Measurements from ENCODE around the gene SLC22A23. TPM values are rescaled to one million over a fixed set of nuclear protein-coding genes. Genes with fewer than 3 reads are reported as not detected.

SLC22A23 gene
- total and polyA plus RNA-seq, 7 donors = 8.1 to 18.7 (median 12.0) TPM

DNA sequence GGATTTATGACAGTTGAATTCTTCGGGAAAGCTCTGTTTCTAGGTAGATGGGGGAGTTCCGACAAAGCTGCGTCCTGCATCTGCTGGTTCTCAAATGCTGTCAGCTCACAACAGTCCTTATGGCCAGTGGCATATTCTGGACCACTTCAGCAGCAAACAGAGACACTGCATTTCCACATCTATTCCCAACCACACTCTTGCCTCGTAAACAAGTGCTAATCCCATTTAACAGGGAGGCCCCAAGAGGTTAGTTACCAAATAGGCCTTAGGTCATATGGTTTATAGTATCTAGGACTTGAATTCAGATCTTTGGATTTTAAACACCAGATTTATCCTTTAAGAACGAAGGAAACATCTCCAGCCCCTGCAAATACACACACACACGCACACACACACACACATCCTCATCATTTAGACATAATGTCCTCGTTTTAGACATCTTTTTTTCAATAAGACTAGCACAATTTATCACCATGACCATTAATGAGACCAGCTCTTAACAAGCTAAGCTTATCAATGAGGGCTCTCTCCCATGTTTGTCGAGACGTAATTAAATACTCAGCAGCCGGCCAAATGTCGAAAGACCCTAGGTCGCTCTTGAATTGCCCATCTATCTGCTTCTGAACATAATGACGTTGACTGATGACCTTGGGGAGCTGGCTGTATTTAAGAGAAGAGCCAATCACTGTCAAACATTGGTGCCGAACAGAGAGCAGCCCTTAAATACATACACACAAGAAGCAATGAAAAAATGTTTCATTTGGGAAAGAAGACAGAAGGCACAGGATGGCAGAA is 113.6 kb downstream of the SLC22A23 start:
- WGBS, 2 donors = 90 to 91% methylated on average over 14 of the region's 14 CpGs
- H3K4me1 ChIP-seq = peaks cover 0 to 47% (median 17%) of the 10 kb centered on the region in 4 donors

DNA sequence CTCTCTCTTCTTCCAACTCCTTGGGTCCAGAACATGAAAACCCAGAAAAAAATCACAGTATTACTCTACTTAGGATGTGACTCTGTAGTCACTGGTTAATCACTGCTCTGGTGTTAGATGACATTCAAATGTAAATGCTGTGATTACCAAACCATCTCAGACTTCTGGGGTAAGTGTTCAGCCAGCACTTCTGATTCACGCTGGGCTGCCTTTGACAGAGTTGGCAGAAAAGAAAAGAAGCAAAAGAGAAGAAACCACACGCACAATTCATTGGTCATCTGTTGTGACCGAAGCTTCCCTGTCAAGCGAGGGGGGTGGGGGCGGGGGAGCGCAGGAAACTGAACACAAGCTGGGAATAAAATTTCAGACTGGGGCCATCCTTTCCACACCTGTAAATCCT is 115.4 kb downstream of the SLC22A23 start:
- TF ChIP-seq POLR2A (IDR thresholded peaks at IDR 0.05) = no peak
- peak in 2 of 4 donors; percentile 9 to 15 for TF ChIP-seq POLR2AphosphoS5 (IDR thresholded peaks at IDR 0.05)
- intact Hi-C loops (cut with DNase I) = no loop called here
- no peaks in the 10 kb centered on the region for H3K27me3 ChIP-seq
- no peaks in the 10 kb centered on the region for H3K36me3 ChIP-seq
- DNase-seq = peak; percentile 74
- WGBS, 2 donors = 79 to 86% methylated on average over 6 of the region's 6 CpGs
- no peaks in the 10 kb centered on the region for H3K9me3 ChIP-seq
- H3K4me1 ChIP-seq = peaks cover 0 to 63% (median 27%) of the 10 kb centered on the region in 4 donors
- no peak overlapping the region for H3K4me3 ChIP-seq
- peak overlapping the region in 3 of 4 donors; percentile 26 to 72 (median 36) for H3K27ac ChIP-seq

More for the DNA sequence above, 113.6 kb downstream of the SLC22A23 start:
- Histone ChIP-seq H3K36me3 (no peaks in the 10 kb centered on the region), H3K9me3 (no peaks in the 10 kb centered on the region), H3K27me3 (no peaks in the 10 kb centered on the region), H3K4me3 (no peak overlapping the region), H3K27ac (no peak overlapping the region)
- intact Hi-C loops (cut with DNase I) = no loop called here
- no peak for DNase-seq
- no peak for TF ChIP-seq EP300 (IDR thresholded peaks at IDR 0.05)
- TF ChIP-seq, protein P1, sequence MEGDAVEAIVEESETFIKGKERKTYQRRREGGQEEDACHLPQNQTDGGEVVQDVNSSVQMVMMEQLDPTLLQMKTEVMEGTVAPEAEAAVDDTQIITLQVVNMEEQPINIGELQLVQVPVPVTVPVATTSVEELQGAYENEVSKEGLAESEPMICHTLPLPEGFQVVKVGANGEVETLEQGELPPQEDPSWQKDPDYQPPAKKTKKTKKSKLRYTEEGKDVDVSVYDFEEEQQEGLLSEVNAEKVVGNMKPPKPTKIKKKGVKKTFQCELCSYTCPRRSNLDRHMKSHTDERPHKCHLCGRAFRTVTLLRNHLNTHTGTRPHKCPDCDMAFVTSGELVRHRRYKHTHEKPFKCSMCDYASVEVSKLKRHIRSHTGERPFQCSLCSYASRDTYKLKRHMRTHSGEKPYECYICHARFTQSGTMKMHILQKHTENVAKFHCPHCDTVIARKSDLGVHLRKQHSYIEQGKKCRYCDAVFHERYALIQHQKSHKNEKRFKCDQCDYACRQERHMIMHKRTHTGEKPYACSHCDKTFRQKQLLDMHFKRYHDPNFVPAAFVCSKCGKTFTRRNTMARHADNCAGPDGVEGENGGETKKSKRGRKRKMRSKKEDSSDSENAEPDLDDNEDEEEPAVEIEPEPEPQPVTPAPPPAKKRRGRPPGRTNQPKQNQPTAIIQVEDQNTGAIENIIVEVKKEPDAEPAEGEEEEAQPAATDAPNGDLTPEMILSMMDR (IDR thresholded peaks at IDR 0.05) = no peak
- no peak for TF ChIP-seq POLR2AphosphoS5 (IDR thresholded peaks at IDR 0.05)
- TF ChIP-seq POLR2A (IDR thresholded peaks at IDR 0.05) = no peak

DNA sequence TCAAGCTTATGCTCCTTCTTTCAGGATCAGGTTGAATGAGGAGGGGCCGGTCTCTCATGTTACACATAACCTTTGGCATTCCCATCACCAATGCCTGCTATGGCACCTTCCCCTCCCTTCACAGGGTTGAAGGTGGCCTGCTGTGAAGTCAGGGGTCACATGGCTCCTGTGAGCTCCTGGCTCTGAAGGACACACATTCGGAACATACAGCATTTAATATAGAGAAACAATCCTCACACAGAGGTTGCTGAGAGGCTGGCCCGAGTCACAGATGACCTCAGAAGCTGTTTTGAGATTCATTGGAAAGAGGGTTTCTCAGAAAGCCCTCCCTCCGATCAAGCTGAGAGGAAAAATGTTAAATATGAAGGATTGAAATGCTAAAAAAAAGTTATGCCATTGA is 116.0 kb downstream of the SLC22A23 start:
- H3K27me3 ChIP-seq = no peaks in the 10 kb centered on the region
- no peak overlapping the region for H3K4me3 ChIP-seq
- H3K4me1 ChIP-seq = peaks cover 0 to 58% (median 22%) of the 10 kb centered on the region in 4 donors
- TF ChIP-seq, protein P1 (IDR thresholded peaks at IDR 0.05) = no peak
- TF ChIP-seq POLR2AphosphoS5 (IDR thresholded peaks at IDR 0.05) (no peak), EP300 (IDR thresholded peaks at IDR 0.05) (no peak), POLR2A (IDR thresholded peaks at IDR 0.05) (no peak)
- peak overlapping the region in 3 of 4 donors; percentile 26 to 72 (median 36) for H3K27ac ChIP-seq
- 81 to 86% methylated on average over 4 of the region's 4 CpGs for WGBS, 2 donors
- H3K9me3 ChIP-seq = no peaks in the 10 kb centered on the region
- intact Hi-C loops (cut with DNase I) = no loop called here
- no peak for DNase-seq
- H3K36me3 ChIP-seq = no peaks in the 10 kb centered on the region

DNA sequence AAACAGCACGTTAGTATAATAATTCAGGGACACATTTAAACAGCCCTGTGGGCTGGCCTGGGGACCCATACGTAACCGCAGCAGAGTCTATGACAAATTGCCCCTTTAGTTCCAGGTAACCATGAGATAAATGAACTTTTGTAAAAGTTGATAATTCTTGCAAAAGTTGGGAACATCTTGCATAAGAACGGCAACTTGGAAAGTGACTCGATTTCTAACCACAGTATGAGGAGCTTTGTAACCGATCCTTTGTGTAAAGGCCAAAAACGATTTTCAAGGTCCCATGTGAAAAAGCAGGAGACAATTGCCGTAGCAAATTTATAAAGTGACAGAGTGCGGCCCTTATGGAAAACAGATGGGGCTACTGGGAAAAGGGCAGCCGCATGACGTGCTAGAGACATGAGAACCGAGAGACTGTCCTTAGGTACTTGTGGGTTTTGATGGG is 116.5 kb downstream of the SLC22A23 start:
- H3K4me1 ChIP-seq = peaks cover 0 to 56% (median 21%) of the 10 kb centered on the region in 4 donors

DNA sequence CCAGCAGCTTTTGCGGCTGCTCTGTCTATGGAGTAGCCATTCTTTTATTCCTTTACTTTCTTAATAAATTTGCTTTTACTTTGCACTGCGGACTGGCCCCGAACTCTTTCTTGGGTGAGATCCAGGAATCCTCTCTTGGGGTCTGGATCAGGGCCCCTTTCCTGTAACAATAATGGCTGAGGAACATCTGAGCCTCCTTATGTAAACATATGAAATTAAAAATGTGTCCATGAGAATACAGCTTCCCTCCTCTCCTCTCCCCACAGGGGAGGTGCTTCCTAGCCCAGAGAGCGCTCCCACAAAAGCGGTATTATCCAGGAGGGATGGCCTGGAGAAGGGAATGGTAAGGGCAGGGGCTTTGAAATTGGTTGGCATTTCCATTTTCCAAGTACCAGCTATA is 117.0 kb downstream of the SLC22A23 start:
- Histone ChIP-seq H3K27me3 (no peaks in the 10 kb centered on the region), H3K9me3 (no peaks in the 10 kb centered on the region), H3K27ac (peak overlapping the region in 1 of 4 donors; percentile 19), H3K4me1 (peaks cover 0 to 62% (median 26%) of the 10 kb centered on the region in 4 donors), H3K4me3 (no peak overlapping the region), H3K36me3 (no peaks in the 10 kb centered on the region)
- intact Hi-C loops (cut with DNase I) = no loop called here
- no peak for DNase-seq
- 85 to 96% methylated on average over 5 of the region's 5 CpGs for WGBS, 2 donors
- no peak for TF ChIP-seq EP300 (IDR thresholded peaks at IDR 0.05)
- no peak for TF ChIP-seq POLR2AphosphoS5 (IDR thresholded peaks at IDR 0.05)
- no peak for TF ChIP-seq POLR2A (IDR thresholded peaks at IDR 0.05)
- TF ChIP-seq, protein P1 (IDR thresholded peaks at IDR 0.05) = no peak

More for the DNA sequence above, 116.5 kb downstream of the SLC22A23 start:
- WGBS, 2 donors = 86 to 95% methylated on average over 12 of the region's 12 CpGs
- TF ChIP-seq POLR2AphosphoS5 (IDR thresholded peaks at IDR 0.05) = no peak
- TF ChIP-seq POLR2A (IDR thresholded peaks at IDR 0.05) = no peak
- TF ChIP-seq EP300 (IDR thresholded peaks at IDR 0.05) = no peak
- TF ChIP-seq, protein P1 (IDR thresholded peaks at IDR 0.05) = no peak
- H3K36me3 ChIP-seq = no peaks in the 10 kb centered on the region
- H3K4me3 ChIP-seq = no peak overlapping the region
- DNase-seq = no peak
- peak overlapping the region in 3 of 4 donors; percentile 26 to 72 (median 36) for H3K27ac ChIP-seq
- intact Hi-C loops (cut with DNase I) = no loop called here
- no peaks in the 10 kb centered on the region for H3K27me3 ChIP-seq
- no peaks in the 10 kb centered on the region for H3K9me3 ChIP-seq

Data from sigmoid colon (tissue), 7 donors.